ENCODE data around the gene EDAR.

DNA sequence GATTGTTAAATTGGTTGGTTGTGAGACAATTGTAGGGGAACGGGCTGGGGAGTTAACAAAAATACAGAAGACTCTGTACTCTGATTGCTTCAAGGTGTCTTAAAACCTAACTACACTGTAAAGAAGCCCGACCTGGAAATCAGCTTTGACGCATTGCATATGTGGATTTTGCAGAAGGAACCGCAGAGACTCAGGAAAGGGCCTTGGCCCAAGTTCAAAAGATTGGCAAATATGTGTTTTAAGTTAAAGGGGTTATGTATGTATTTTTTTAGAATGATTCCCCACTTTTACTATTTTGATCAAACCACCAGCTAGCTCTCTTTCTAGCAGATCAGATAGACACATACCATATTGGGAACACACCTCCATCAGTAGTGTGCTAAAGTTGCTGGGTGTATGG, 18.0 kb upstream of the EDAR start:
- TF ChIP-seq, protein P1, sequence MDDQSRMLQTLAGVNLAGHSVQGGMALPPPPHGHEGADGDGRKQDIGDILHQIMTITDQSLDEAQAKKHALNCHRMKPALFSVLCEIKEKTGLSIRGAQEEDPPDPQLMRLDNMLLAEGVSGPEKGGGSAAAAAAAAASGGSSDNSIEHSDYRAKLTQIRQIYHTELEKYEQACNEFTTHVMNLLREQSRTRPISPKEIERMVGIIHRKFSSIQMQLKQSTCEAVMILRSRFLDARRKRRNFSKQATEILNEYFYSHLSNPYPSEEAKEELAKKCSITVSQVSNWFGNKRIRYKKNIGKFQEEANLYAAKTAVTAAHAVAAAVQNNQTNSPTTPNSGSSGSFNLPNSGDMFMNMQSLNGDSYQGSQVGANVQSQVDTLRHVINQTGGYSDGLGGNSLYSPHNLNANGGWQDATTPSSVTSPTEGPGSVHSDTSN (IDR thresholded peaks at IDR 0.05), result no peak
- TF ChIP-seq, protein P2, sequence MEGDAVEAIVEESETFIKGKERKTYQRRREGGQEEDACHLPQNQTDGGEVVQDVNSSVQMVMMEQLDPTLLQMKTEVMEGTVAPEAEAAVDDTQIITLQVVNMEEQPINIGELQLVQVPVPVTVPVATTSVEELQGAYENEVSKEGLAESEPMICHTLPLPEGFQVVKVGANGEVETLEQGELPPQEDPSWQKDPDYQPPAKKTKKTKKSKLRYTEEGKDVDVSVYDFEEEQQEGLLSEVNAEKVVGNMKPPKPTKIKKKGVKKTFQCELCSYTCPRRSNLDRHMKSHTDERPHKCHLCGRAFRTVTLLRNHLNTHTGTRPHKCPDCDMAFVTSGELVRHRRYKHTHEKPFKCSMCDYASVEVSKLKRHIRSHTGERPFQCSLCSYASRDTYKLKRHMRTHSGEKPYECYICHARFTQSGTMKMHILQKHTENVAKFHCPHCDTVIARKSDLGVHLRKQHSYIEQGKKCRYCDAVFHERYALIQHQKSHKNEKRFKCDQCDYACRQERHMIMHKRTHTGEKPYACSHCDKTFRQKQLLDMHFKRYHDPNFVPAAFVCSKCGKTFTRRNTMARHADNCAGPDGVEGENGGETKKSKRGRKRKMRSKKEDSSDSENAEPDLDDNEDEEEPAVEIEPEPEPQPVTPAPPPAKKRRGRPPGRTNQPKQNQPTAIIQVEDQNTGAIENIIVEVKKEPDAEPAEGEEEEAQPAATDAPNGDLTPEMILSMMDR (IDR thresholded peaks at IDR 0.05), result no peak
- no peak for TF ChIP-seq YY1 (IDR thresholded peaks at IDR 0.05; ENCODE audit: low read depth)
- TF ChIP-seq, protein P3, sequence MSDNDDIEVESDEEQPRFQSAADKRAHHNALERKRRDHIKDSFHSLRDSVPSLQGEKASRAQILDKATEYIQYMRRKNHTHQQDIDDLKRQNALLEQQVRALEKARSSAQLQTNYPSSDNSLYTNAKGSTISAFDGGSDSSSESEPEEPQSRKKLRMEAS (IDR thresholded peaks at IDR 0.05; ENCODE audit: low read depth), result no peak
- no peak for TF ChIP-seq RAD21 (IDR thresholded peaks at IDR 0.05; ENCODE audit: low read length)
- no peak for TF ChIP-seq SMC3 (IDR thresholded peaks at IDR 0.05; ENCODE audit: low read depth, low read length)
- no peak for TF ChIP-seq POLR2AphosphoS5 (IDR thresholded peaks at IDR 0.05; ENCODE audit: low read depth, low read length)
- no peak for TF ChIP-seq RXRA (IDR thresholded peaks at IDR 0.05; ENCODE audit: borderline replicate concordance, low read depth)
